T-cell (primary cell): ENCODE measurements around the gene HARS2. TPM values are rescaled to one million over a fixed set of nuclear protein-coding genes. Genes with fewer than 3 reads are reported as not detected.
"Not testable (repeated sequence)": the region's sequence is repeated elsewhere in the genome, so short reads cannot be mapped to it uniquely, and the experiment has no call there.

Source experiments
- ATAC-seq, 4 experiments: fragments of 200-7000 bp in 3 of 4; fragments of 150-1000 bp in 1 of 4; cut with Tn5 transposase; replicated peaks in 1 of 4; 1 replicate in 3 of 4; 2 replicates in 1 of 4; pipeline ENCODE4 v1.10.0; 2021; ENCODE audit warnings: moderate library complexity in 3 of 4, mild to moderate bottlenecking in 2 of 4, moderate number of reproducible peaks in 1 of 4
- CTCF ChIA-PET, 2 donors: fragments of 300-600 bp; sonication (Branson Sonifier 250); formaldehyde crosslinking; loops; one replicate each; lab custom pipeline; 2022; ENCODE audit warnings: antibody characterized with exemption in 2 of 2; lab: Charles Lee
- POLR2A ChIA-PET, 2 donors: fragments of 300-600 bp; sonication (Branson Sonifier 250); formaldehyde crosslinking; loops; one replicate each; lab custom pipeline; 2022; ENCODE audit warnings: antibody characterized with exemption in 2 of 2; lab: Charles Lee
- DNase-seq, 35 experiments: peaks; one replicate each; pipeline versions ENCODE4 v3.0.0 to v3.0.0-alpha.2; 2013 to 2023
- H3K27ac ChIP-seq: one replicate; pipeline ENCODE4 v1.5.1; 2013; ENCODE audit warnings: low read length
- H3K27me3 ChIP-seq, 2 experiments: replicated peaks in 1 of 2; 1 replicate in 1 of 2; 2 replicates in 1 of 2; pipeline versions ENCODE4 v1.6.1 to v1.7.0; 2013; ENCODE audit warnings: low read length in 1 of 2, mixed read lengths in 1 of 2; ENCODE audit not compliant: control insufficient read depth in 2 of 2, insufficient read depth in 2 of 2; ENCODE audit errors: extremely low read depth in 1 of 2
- H3K36me3 ChIP-seq, 2 donors: 1 replicate in 1 of 2; 2 replicates in 1 of 2; pipeline versions ENCODE4 v1.6.1 to v1.7.0; 2013; ENCODE audit warnings: low read length in 1 of 2; ENCODE audit not compliant: control insufficient read depth in 2 of 2, insufficient read depth in 1 of 2; ENCODE audit errors: extremely low read depth in 1 of 2
- H3K4me1 ChIP-seq, 2 experiments: 1 replicate in 1 of 2; 2 replicates in 1 of 2; pipeline versions ENCODE4 v1.6.1 to v1.7.0; 2013; ENCODE audit warnings: low read length in 2 of 2, mixed read lengths in 1 of 2; ENCODE audit not compliant: insufficient read depth in 2 of 2, control insufficient read depth in 1 of 2; ENCODE audit errors: extremely low read depth in 1 of 2
- H3K4me3 ChIP-seq, 2 donors: 1 replicate in 1 of 2; 2 replicates in 1 of 2; pipeline versions ENCODE4 v1.5.1 to v1.7.0; 2013; ENCODE audit warnings: mild to moderate bottlenecking in 2 of 2, low read length in 1 of 2, moderate library complexity in 1 of 2; ENCODE audit not compliant: control insufficient read depth in 1 of 2; ENCODE audit errors: extremely low read depth in 1 of 2
- H3K9me3 ChIP-seq: 2 replicates; pipeline ENCODE4 v1.7.0; 2013
- H3K27ac Mint-ChIP-seq, 2 donors: one replicate each; pipeline ENCODE4 v1.8.0; 2020 to 2021; ENCODE audit warnings: mild to moderate bottlenecking in 2 of 2, mixed read lengths in 2 of 2
- H3K27me3 Mint-ChIP-seq, 2 donors: one replicate each; pipeline ENCODE4 v1.8.0; 2021 to 2022; ENCODE audit warnings: mixed read lengths in 2 of 2
- H3K36me3 Mint-ChIP-seq: one replicate; pipeline ENCODE4 v1.8.0; 2021; ENCODE audit warnings: mixed read lengths
- H3K4me1 Mint-ChIP-seq, 3 donors: one replicate each; pipeline ENCODE4 v1.8.0; 2020 to 2022; ENCODE audit warnings: mixed read lengths in 3 of 3, mild to moderate bottlenecking in 1 of 3
- H3K4me3 Mint-ChIP-seq, 3 donors: one replicate each; pipeline ENCODE4 v1.8.0; 2020 to 2022; ENCODE audit warnings: mild to moderate bottlenecking in 3 of 3, mixed read lengths in 3 of 3, moderate library complexity in 3 of 3
- H3K9me3 Mint-ChIP-seq, 3 donors: one replicate each; pipeline ENCODE4 v1.8.0; 2020 to 2022; ENCODE audit warnings: mixed read lengths in 3 of 3
- WGBS: methylation state at CpG from one replicate; pipeline ENCODE4 v1.1.5; 2013; ENCODE audit warnings: missing lambda C conversion rate; ENCODE audit not compliant: insufficient coverage; 5-methylcytosine and 5-hydroxymethylcytosine counted together
- total RNA-seq, 35 experiments: library from RNA in 6 of 35; stranded (reverse) in 6 of 35; fragments of 120-200 nt in 1 of 35; gene quantifications; one replicate each; pipeline versions ENCODE4 v1.2.1 to v1.2.4 and lab custom pipeline; 2013 to 2026

HARS2 gene
- total RNA-seq, 5 donors from 2014 or later (not counting 1 experiment from before 2014, with no cell fraction given) = 30.7 to 58.5 (median 52.7) TPM

DNA sequence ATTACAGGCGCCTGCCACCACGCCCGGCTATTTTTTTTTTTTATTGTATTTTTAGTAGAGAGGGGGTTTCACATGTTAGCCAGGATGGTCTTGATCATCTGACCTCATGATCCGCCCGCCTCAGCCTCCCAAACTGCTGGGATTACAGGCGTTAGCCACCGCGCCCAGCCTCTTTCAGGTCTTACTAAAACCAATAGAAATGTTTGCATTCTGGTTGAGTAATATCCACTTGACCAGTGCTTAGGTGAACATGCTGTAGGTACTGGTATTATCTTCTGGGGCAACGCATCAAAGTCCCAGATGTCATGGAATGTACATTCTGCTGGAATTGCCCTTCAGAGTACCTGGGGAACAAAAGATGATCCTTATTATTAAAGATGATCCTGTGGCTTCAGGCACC, 17.5 kb downstream of the HARS2 start:
- H3K27me3 ChIP-seq, ATAC-seq, CTCF ChIA-PET, H3K9me3 ChIP-seq, H3K27ac ChIP-seq, H3K27me3 Mint-ChIP-seq, H3K4me3 ChIP-seq, DNase-seq, H3K9me3 Mint-ChIP-seq: not testable (repeated sequence)
- H3K4me1 ChIP-seq = peaks cover 2 to 10% of the 10 kb centered on the region in 2 experiments
- Mint-ChIP-seq H3K4me3 (peak overlapping the region in 2 of 3 donors; percentile 98), H3K36me3 (peaks cover 21% of the 10 kb centered on the region), H3K27ac (peak overlapping the region in 1 of 2 donors; percentile 99), H3K4me1 (peaks cover 18 to 37% (median 25%) of the 10 kb centered on the region in 3 donors)
- WGBS = 97% methylated on average over 6 of the region's 9 CpGs
- peaks cover 0 to 33% of the 10 kb centered on the region in 2 donors for H3K36me3 ChIP-seq
- POLR2A ChIA-PET = interaction anchor here in 1 of 2 donors (0.8 kb wide), 1 partner anchor 9 kb away, joined by 3 read pairs; the partner anchor contains the start of gene ZMAT2

DNA sequence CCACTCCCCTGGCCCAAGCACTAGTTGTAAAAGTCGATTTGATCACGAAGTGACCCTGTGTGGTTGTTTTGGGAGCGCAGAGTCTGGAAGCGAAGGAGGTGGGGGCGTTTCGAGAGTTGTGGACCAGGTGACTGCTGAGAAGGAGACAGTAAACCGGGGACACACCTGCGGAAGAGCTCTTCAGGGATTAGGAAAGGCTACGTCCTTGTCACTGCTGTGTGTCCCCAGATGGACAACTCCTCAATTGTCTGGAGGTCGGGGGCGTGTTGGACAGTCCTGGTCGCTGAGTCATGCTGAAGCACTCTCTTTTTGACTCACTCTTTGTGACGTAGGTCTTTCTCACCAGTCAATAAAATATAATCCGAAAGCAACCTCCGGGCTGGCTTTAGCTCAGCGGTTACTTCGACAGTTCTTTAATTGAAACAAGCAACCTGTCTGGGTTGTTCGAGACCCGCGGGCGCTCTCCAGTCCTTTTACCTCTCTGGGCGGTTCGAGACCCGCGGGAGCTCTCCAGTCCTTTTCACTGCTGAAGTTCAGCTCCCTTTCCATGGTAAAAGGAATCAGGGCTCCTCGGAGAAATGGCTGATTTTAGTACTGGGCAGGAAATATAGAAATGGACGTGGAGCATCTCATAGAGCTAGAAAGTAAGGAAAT, 19.8 kb downstream of the HARS2 start:
- Histone ChIP-seq H3K4me3 (peak overlapping the region; percentile 90 to 97), H3K27me3 (no peaks in the 10 kb centered on the region), H3K4me1 (peaks cover 2 to 10% of the 10 kb centered on the region in 2 experiments), H3K36me3 (peaks cover 0 to 11% of the 10 kb centered on the region in 2 donors), H3K27ac (peak overlapping the region; percentile 90), H3K9me3 (no peaks in the 10 kb centered on the region)
- H3K27me3 Mint-ChIP-seq = peaks cover 0 to 6% of the 10 kb centered on the region in 2 donors
- WGBS = 3% methylated on average over 19 of the region's 27 CpGs
- DNase-seq = peak; percentile 63 to 93 (median 80)
- peak; percentile 85 to 89 (median 86) for ATAC-seq
- H3K9me3 Mint-ChIP-seq = no peaks in the 10 kb centered on the region
- H3K4me3 Mint-ChIP-seq = peak overlapping the region; percentile 98 to 99 (median 98)
- ChIA-PET CTCF (interaction anchor here (0.6 to 1.8 kb wide), 12 partner anchors 8 to 466 kb away, joined by 3 to 20 read pairs (median 5); partner anchors contain the start of genes ANKHD1 (in 1 of the 2), EIF4EBP3 (in 1 of the 2), HARS1 (in 1 of the 2) and HARS2 (in 1 of the 2)), POLR2A (interaction anchor here (0.6 to 2.6 kb wide), 12 partner anchors 9 to 1418 kb away, joined by 3 to 23 read pairs (median 3); partner anchors contain the start of genes IK (in 2 of the 2), ZMAT2 (in 2 of the 2), ANKHD1 (in 1 of the 2) and HARS1 (in 1 of the 2))
- peaks cover 18 to 37% (median 25%) of the 10 kb centered on the region in 3 donors for H3K4me1 Mint-ChIP-seq
- H3K27ac Mint-ChIP-seq = peak overlapping the region; percentile 99 to 100
- H3K36me3 Mint-ChIP-seq = peaks cover 7% of the 10 kb centered on the region

DNA sequence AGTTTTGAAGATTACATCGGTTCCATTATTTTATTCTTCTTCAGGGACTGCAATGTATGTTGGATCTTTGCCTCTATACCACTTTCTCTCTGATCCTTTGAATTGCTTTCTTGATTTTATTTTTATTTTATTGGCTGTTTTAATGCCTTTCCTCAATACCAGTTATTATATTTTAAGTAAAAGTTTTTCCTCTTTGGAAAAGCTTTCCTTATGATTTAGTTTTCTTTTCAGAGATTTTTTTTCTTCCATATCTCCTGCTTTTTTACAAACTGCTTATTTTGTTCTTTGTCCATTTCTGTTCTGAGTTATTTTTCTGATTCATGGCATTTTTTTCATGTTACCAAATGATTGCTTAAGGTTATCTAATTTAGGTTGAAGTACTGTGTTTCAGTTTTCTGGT, 20.5 kb downstream of the HARS2 start:
- Mint-ChIP-seq H3K9me3 (no peaks in the 10 kb centered on the region), H3K27ac (peak overlapping the region; percentile 99 to 100), H3K27me3 (peaks cover 0 to 6% of the 10 kb centered on the region in 2 donors), H3K36me3 (peaks cover 4% of the 10 kb centered on the region), H3K4me3 (peak overlapping the region; percentile 98 to 99 (median 98)), H3K4me1 (peaks cover 18 to 37% (median 25%) of the 10 kb centered on the region in 3 donors)
- ATAC-seq = no peak
- peaks cover 0 to 6% of the 10 kb centered on the region in 2 donors for H3K36me3 ChIP-seq
- ChIA-PET CTCF (interaction anchor here (1.0 to 1.8 kb wide), 6 partner anchors 8 to 311 kb away, joined by 3 to 20 read pairs (median 6); partner anchors contain the start of genes ANKHD1 (in 1 of the 2), HARS1 (in 1 of the 2), HARS2 (in 1 of the 2) and ZMAT2 (in 1 of the 2)), POLR2A (interaction anchor here in 1 of 2 donors (0.6 to 2.6 kb wide), 5 partner anchors 11 to 1419 kb away, joined by 3 to 23 read pairs (median 5); partner anchors contain the start of genes ANKHD1 and ZMAT2)
- no peak overlapping the region for H3K4me3 ChIP-seq
- H3K4me1 ChIP-seq = peaks cover 2 to 10% of the 10 kb centered on the region in 2 experiments
- WGBS = no CpG with 5 or more reads among the region's 1 CpG
- no peaks in the 10 kb centered on the region for H3K27me3 ChIP-seq
- H3K9me3 ChIP-seq = no peaks in the 10 kb centered on the region
- peak overlapping the region; percentile 90 for H3K27ac ChIP-seq
- DNase-seq = no peak

DNA sequence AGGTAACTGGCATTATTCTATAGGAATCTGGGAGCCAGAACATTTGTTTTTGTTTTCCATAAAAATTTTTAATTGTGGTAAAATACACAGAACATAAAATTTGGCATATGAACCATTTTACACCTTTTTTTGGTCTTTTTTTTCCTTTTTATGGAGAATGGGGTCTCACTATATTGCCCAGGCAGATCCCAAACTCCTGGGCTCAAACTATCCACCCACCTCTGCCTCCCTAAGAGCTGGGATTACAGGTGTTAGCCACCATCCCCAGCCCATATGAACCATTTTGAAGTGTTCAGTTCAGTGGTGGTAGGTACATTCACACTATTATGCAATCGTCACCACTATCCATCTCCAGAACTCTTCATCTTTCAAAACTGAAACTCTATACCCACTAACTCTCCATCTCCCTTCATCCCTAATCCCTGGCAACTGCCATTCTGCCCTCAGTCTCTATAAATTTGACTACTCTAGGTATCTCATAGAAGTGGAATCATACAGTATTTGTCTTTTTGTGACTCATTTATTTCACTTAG, 22.4 kb downstream of the HARS2 start:
- peaks cover 0 to 6% of the 10 kb centered on the region in 2 donors for H3K27me3 Mint-ChIP-seq
- H3K36me3 Mint-ChIP-seq = peaks cover 4% of the 10 kb centered on the region
- ATAC-seq (no peak), DNase-seq (no peak)
- peaks cover 18 to 37% (median 25%) of the 10 kb centered on the region in 3 donors for H3K4me1 Mint-ChIP-seq
- Histone ChIP-seq H3K4me3 (no peak overlapping the region), H3K4me1 (peaks cover 2 to 10% of the 10 kb centered on the region in 2 experiments), H3K27ac (no peak overlapping the region), H3K27me3 (no peaks in the 10 kb centered on the region), H3K9me3 (no peaks in the 10 kb centered on the region), H3K36me3 (no peaks in the 10 kb centered on the region)
- H3K9me3 Mint-ChIP-seq = no peaks in the 10 kb centered on the region
- POLR2A ChIA-PET = no interaction called here
- CTCF ChIA-PET = no interaction called here
- H3K4me3 Mint-ChIP-seq = no peak overlapping the region
- peak overlapping the region in 1 of 2 donors; percentile 11 for H3K27ac Mint-ChIP-seq
- WGBS = no CpG with 5 or more reads among the region's 1 CpG

DNA sequence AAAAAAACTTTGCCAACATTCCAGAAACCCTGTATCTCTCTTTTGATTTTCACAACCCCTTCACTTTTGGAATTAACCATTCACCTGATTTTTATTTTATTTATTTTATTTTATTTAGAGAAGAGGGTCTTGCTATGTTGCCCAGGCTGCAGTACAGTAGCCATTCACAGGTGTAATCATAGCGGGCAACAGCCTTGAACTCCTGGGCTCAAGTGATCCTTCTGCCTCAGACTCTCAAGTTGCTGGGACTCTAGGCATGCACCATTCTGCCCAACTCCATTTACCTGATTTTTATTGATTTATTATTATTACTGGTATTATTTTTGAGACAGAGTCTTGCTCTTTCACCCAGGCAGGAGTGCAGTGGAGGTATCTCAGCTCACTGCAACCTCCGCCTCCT, 25.0 kb downstream of the HARS2 start:
- peaks cover 13 to 17% (median 14%) of the 10 kb centered on the region in 3 donors for H3K4me1 Mint-ChIP-seq
- H3K36me3 ChIP-seq, H3K4me1 ChIP-seq, H3K4me3 Mint-ChIP-seq, H3K27me3 ChIP-seq, H3K27ac ChIP-seq, H3K4me3 ChIP-seq, H3K27me3 Mint-ChIP-seq, CTCF ChIA-PET, POLR2A ChIA-PET, H3K36me3 Mint-ChIP-seq, H3K9me3 Mint-ChIP-seq, H3K27ac Mint-ChIP-seq, ATAC-seq, H3K9me3 ChIP-seq, DNase-seq: not testable (repeated sequence)
- WGBS = 80% methylated on average over 1 of the region's 2 CpGs

DNA sequence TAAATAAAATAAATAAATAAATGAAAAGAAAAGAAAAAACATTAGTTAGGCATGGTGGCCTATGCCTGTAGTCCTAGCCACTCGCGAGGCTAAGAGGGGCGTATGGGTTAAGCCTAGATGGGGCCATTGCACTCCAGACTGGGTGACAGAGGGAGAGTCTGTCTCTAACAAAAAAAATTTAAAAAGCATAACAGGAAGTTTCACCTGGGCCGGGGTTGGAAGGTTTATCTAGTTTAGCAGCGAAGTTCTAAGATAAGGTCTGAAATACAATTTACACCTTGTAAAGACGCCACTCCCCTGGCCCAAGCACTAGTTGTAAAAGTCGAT, 27.0 kb downstream of the HARS2 start:
- no peaks in the 10 kb centered on the region for H3K9me3 ChIP-seq
- no peak overlapping the region for H3K27ac Mint-ChIP-seq
- peaks cover 4 to 5% of the 10 kb centered on the region in 2 donors for H3K27me3 Mint-ChIP-seq
- ChIA-PET POLR2A (no interaction called here), CTCF (no interaction called here)
- DNase-seq = no peak
- ATAC-seq = no peak
- no peak overlapping the region for H3K27ac ChIP-seq
- 97% methylated on average over 4 of the region's 7 CpGs for WGBS
- H3K36me3 ChIP-seq = no peaks in the 10 kb centered on the region
- peaks cover 0 to 4% of the 10 kb centered on the region in 2 experiments for H3K27me3 ChIP-seq
- no peak overlapping the region for H3K4me3 ChIP-seq
- H3K9me3 Mint-ChIP-seq = no peaks in the 10 kb centered on the region
- H3K4me1 Mint-ChIP-seq = peaks cover 2 to 4% (median 2%) of the 10 kb centered on the region in 3 donors
- H3K4me1 ChIP-seq = no peaks in the 10 kb centered on the region
- H3K4me3 Mint-ChIP-seq = no peak overlapping the region
- no peaks in the 10 kb centered on the region for H3K36me3 Mint-ChIP-seq
